Posterior vena cava (tissue), 2 donors: ENCODE data around the gene FMR1. TPM values are rescaled to one million over a fixed set of nuclear protein-coding genes. Genes with fewer than 3 reads are reported as not detected.

Source experiments
- DNase-seq: peaks from one replicate; pipeline ENCODE4 v3.0.0-alpha.2; 2020; ENCODE audit warnings: low spot score
- intact Hi-C, 2 donors: fragments of 100-400 bp; cut with DNase I; formaldehyde crosslinking; loops; one replicate each; pipeline versions ENCODE4 v1.14.1 to v1.14.2; 2022 to 2023
- long read RNA-seq, 2 donors: library from polyadenylated mRNA; unstranded; transcript quantifications; one replicate each; pipeline ENCODE4 v2.0.0, GENCODE V29; 2020 to 2021
- total RNA-seq, 2 donors: library from RNA; stranded (reverse); fragmentation: NEBNext Ultra II Directional; extraction: Animal tissue kit (Norgen Biotek cat#: 25700); gene quantifications; one replicate each; pipeline ENCODE4 v1.2.1, GENCODE V29; 2021
- donor health status: DM: yes; HTN: yes; CAD: no.
- donor health status: DM: yes; HTN: yes; CAD: no.

The FMR1 gene
- 10 to 100 TPM; 40.3 to 41.7 TPM for total RNA-seq
- long read RNA-seq, donor 1, full-length matches to known transcripts = 6 of 17 reads
- long read RNA-seq, donor 1, partial matches to known transcripts = 3 of 17 reads
- long read RNA-seq, donor 1, other reads (novel, unspliced or antisense) = 8 of 17 reads
- long read RNA-seq, donor 2, full-length matches to known transcripts = 1 of 8 reads
- long read RNA-seq, donor 2, partial matches to known transcripts = 1 of 8 reads
- long read RNA-seq, donor 2, other reads (novel, unspliced or antisense) = 6 of 8 reads

GRCh38 chrX:147911192-147912022 is at the start of gene FMR1:
Gene FMR1 (plus strand): TSS chrX:147911919. CDS start chrX:147912180, 261 bp downstream.
- peak; percentile 98 for DNase-seq
- intact Hi-C loops = no loop called here

GRCh38 chrX:147875866-147876596 is 35.7 kb upstream of the FMR1 start:
- intact Hi-C loops = no loop called here
- DNase-seq = no peak

- DNase-seq = no peak
- intact Hi-C loops = no loop called here
Observed at GRCh38 chrX:147876849-147877646, 34.7 kb upstream of the FMR1 start.

- intact Hi-C loops = no loop called here
- no peak for DNase-seq
Observed at GRCh38 chrX:147877726-147878125, 34.0 kb upstream of the FMR1 start.

- no peak for DNase-seq
- intact Hi-C loops = no loop called here
Observed at GRCh38 chrX:147884958-147885357, 26.8 kb upstream of the FMR1 start.

GRCh38 chrX:147890756-147891155 is 21.0 kb upstream of the FMR1 start:
- intact Hi-C loops = no loop called here
- no peak for DNase-seq

GRCh38 chrX:147891896-147892295 is 19.8 kb upstream of the FMR1 start:
- intact Hi-C loops = no loop called here

GRCh38 chrX:147893741-147894140 is 18.0 kb upstream of the FMR1 start:
- no peak for DNase-seq
- intact Hi-C loops = no loop called here

More at GRCh38 chrX:147891896-147892295, 19.8 kb upstream of the FMR1 start:
- DNase-seq = no peak

GRCh38 chrX:147894366-147894963 is 17.3 kb upstream of the FMR1 start:
- DNase-seq = no peak
- intact Hi-C loops = no loop called here

GRCh38 chrX:147897117-147897516 is 14.6 kb upstream of the FMR1 start:
- DNase-seq = no peak
- intact Hi-C loops = no loop called here

GRCh38 chrX:147898951-147899350 is 12.8 kb upstream of the FMR1 start:
- no peak for DNase-seq
- intact Hi-C loops = loop anchor here in 1 of 2 donors (2.0 kb wide), 1 partner anchor 34 kb away; no protein-coding TSS in a partner anchor

- no peak for DNase-seq
- intact Hi-C loops = loop anchor here in 1 of 2 donors (2.0 kb wide), 1 partner anchor 35 kb away; no protein-coding TSS in a partner anchor
Observed at GRCh38 chrX:147899379-147900114, 12.2 kb upstream of the FMR1 start.

GRCh38 chrX:147900349-147900748 is 11.4 kb upstream of the FMR1 start:
- DNase-seq = no peak
- intact Hi-C loops = no loop called here

GRCh38 chrX:147901461-147902126 is 10.1 kb upstream of the FMR1 start:
- intact Hi-C loops = no loop called here
- no peak for DNase-seq

GRCh38 chrX:147902270-147902669 is 9.4 kb upstream of the FMR1 start:
- intact Hi-C loops = no loop called here
- DNase-seq = no peak

GRCh38 chrX:147908106-147908505 is 3.6 kb upstream of the FMR1 start:
- intact Hi-C loops = no loop called here
- no peak for DNase-seq

- intact Hi-C loops = no loop called here
- no peak for DNase-seq
Observed at GRCh38 chrX:147910607-147911006, 1.1 kb upstream of the FMR1 start.
